Endothelial cell of umbilical vein (primary cell): ENCODE data around the gene SDK2.

Experiments used
- CTCF ChIP-seq, 2 donors: IDR thresholded peaks; 1 replicate in 1 of 2; 2 replicates in 1 of 2; pipeline ENCODE4 v1.5.1; 2011; ENCODE audit warnings: low read length in 2 of 2, mild to moderate bottlenecking in 2 of 2, moderate library complexity in 2 of 2, control low read depth in 1 of 2, inconsistent platforms in 1 of 2, low read depth in 1 of 2; ENCODE audit not compliant: insufficient read depth in 1 of 2; ENCODE audit errors: extremely low read depth in 1 of 2
- EZH2 ChIP-seq: IDR thresholded peaks from 2 replicates; pipeline ENCODE4 v1.6.1; 2012; ENCODE audit warnings: borderline replicate concordance, low read depth, mild to moderate bottlenecking, moderate library complexity, low read length, inconsistent platforms; ENCODE audit not compliant: severe bottlenecking
- FOS ChIP-seq: IDR thresholded peaks from 2 replicates; pipeline ENCODE4 v1.6.1; 2011; ENCODE audit warnings: mild to moderate bottlenecking, low read length, moderate library complexity, borderline replicate concordance; ENCODE audit not compliant: insufficient read depth
- JUN ChIP-seq: IDR thresholded peaks from 2 replicates; pipeline ENCODE4 v1.6.1; 2011; ENCODE audit warnings: borderline replicate concordance, low read depth; ENCODE audit not compliant: insufficient read length, insufficient read depth
- POLR2A ChIP-seq: IDR thresholded peaks from 2 replicates; pipeline ENCODE4 v1.6.1; 2012; ENCODE audit warnings: low read depth, mild to moderate bottlenecking, control low read depth, low read length
- POLR2AphosphoS5 ChIP-seq: IDR thresholded peaks from 2 replicates; pipeline ENCODE4 v1.6.1; 2012; ENCODE audit warnings: low read depth, mild to moderate bottlenecking, control low read depth, low read length, moderate library complexity; ENCODE audit not compliant: insufficient read depth

- TF ChIP-seq CTCF (IDR thresholded peaks at IDR 0.05; ENCODE audit: extremely low read depth in 1 of 2, insufficient read depth in 1 of 2, low read depth in 1 of 2, low read length in 2 of 2) (no peak), POLR2A (no peak), FOS (no peak), JUN (no peak), EZH2 (no peak), POLR2AphosphoS5 (no peak)
Observed at GRCh38 chr17:73471924-73472323, 172.3 kb downstream of the SDK2 start.
